Activated naive CD4-positive, alpha-beta T cell treated with anti-CD3 and anti-CD28 coated beads, Interleukin-2, amount 50 U/mL, for 72 hours (primary cell): ENCODE results near the gene RIN2. TPM values are rescaled to one million over a fixed set of nuclear protein-coding genes. Genes with fewer than 3 reads are reported as not detected.

Experiments used
- ATAC-seq, 2 donors: fragments of 150-1000 bp; cut with Tn5 transposase; 2 replicates each; pipeline ENCODE4 v1.10.0; 2021; ENCODE audit warnings: mild to moderate bottlenecking in 2 of 2, moderate library complexity in 2 of 2
- DNase-seq, 2 donors: peaks; one replicate each; pipeline ENCODE4 v3.0.0; 2021 to 2022; ENCODE audit warnings: low spot score in 2 of 2
- H3K27ac Mint-ChIP-seq, 2 donors: one replicate each; pipeline ENCODE4 v1.8.0; 2022; ENCODE audit warnings: mild to moderate bottlenecking in 2 of 2, mixed read lengths in 2 of 2
- H3K36me3 Mint-ChIP-seq, 2 donors: one replicate each; pipeline ENCODE4 v1.8.0; 2022; ENCODE audit warnings: mixed read lengths in 2 of 2
- H3K9me3 Mint-ChIP-seq, 2 donors: one replicate each; pipeline ENCODE4 v1.8.0; 2022; ENCODE audit warnings: mixed read lengths in 2 of 2
- total RNA-seq, 2 donors: library from RNA; stranded (reverse); gene quantifications; one replicate each; pipeline ENCODE4 v1.2.3, GENCODE V29; 2022

RIN2 gene
- total RNA-seq, 2 donors from 2014 or later: not detected

DNA sequence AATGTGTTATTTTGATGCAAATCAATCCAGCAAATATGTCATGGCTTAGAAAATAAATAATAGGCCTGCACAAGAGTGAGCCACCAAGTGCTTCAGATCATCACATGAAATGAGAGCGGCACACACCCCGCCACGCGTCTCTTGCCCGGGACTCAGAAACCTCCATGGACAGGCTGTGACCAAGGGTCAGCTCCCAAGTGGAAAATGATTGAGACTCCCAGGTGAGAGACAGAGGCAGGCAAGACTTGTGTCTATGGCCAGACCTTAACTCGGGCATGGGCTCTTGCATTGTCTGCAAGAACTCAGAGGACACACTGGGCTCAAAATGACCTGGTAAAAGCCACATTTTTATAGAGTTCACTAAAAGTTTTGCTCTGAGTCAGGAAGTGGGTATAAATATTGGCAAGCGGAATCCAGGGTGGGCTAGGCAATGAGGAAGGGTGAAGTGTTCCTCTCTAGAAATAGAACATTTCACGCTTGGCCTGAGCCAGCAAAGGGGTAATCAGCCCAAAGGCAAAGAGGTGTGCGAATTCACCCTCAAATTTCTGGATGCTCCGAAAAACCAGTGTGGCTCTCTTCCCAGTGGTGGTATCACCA, 30.7 kb upstream of the RIN2 start:
- DNase-seq (no peak), ATAC-seq (no peak)
- Mint-ChIP-seq H3K36me3 (no peaks in the 10 kb centered on the region), H3K27ac (no peak overlapping the region), H3K9me3 (no peaks in the 10 kb centered on the region)

DNA sequence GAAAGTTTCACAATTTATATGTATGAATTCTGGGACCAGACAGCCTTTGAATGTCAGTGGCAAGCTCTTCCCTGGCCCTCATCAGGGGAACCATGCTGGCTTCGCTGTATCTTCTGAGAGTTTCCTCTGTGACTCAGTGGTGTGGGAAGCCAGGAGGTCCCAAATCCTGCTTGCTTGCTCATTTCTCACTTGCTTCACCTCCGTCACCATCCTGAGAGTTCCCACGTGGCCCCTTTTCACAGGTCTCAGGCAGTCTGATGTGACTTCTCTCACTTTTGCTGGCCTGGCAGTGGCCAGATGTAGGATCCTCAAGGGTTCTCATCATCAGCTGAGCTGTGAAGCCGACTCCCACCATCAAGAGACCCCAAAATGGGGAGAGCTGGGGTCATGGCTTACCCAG, 28.4 kb upstream of the RIN2 start:
- Mint-ChIP-seq H3K36me3 (no peaks in the 10 kb centered on the region), H3K9me3 (no peaks in the 10 kb centered on the region), H3K27ac (no peak overlapping the region)
- no peak for DNase-seq
- peak in 1 of 2 donors; percentile 52 for ATAC-seq

DNA sequence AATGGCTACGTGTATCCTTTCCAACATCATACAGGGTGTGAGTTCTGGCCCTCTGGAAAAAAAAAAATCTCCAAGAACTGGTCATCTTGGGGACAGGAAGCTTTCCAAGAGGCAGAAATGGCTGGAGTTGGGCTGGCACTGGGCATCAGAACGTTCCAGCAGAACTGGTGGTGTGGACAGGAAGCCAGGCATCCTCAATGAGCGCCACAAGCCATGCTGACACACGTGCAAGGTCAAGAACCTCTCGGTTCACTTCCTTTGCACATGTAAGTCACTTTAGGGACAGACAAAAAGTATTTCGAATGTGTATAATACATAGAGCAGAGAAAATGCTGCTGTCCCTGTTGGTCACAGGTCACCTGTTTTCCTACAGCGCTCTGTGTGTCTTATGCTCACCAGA, 27.4 kb upstream of the RIN2 start:
- no peak for ATAC-seq
- H3K27ac Mint-ChIP-seq: no peak overlapping the region

GRCh38 chr20:19734811-19735210, 23.2 kb upstream of the RIN2 start:
- no peak for DNase-seq
- Mint-ChIP-seq H3K36me3 (no peaks in the 10 kb centered on the region), H3K9me3 (no peaks in the 10 kb centered on the region), H3K27ac (peak overlapping the region in 1 of 2 donors; percentile 21)
- no peak for ATAC-seq

More for the DNA sequence above, 27.4 kb upstream of the RIN2 start:
- H3K9me3 Mint-ChIP-seq: no peaks in the 10 kb centered on the region
- no peaks in the 10 kb centered on the region for H3K36me3 Mint-ChIP-seq
- no peak for DNase-seq

- ATAC-seq (peak; percentile 52 to 71), DNase-seq (no peak)
- peak overlapping the region in 1 of 2 donors; percentile 21 for H3K27ac Mint-ChIP-seq
- no peaks in the 10 kb centered on the region for H3K9me3 Mint-ChIP-seq
- H3K36me3 Mint-ChIP-seq: no peaks in the 10 kb centered on the region
Measured at GRCh38 chr20:19735446-19735845, 22.6 kb upstream of the RIN2 start.

GRCh38 chr20:19737025-19737424, 21.0 kb upstream of the RIN2 start:
- DNase-seq: peak in 1 of 2 donors; percentile 17
- Mint-ChIP-seq H3K27ac (no peak overlapping the region), H3K36me3 (no peaks in the 10 kb centered on the region), H3K9me3 (no peaks in the 10 kb centered on the region)
- ATAC-seq: peak; percentile 80 to 98

GRCh38 chr20:19738951-19739350, 19.1 kb upstream of the RIN2 start:
- Mint-ChIP-seq H3K9me3 (peaks cover 0 to 6% of the 10 kb centered on the region in 2 donors), H3K27ac (no peak overlapping the region), H3K36me3 (no peaks in the 10 kb centered on the region)
- ATAC-seq (no peak), DNase-seq (no peak)

- Mint-ChIP-seq H3K36me3 (no peaks in the 10 kb centered on the region), H3K27ac (no peak overlapping the region), H3K9me3 (peaks cover 0 to 7% of the 10 kb centered on the region in 2 donors)
- ATAC-seq (no peak), DNase-seq (no peak)
Measured at GRCh38 chr20:19739351-19739750, 18.7 kb upstream of the RIN2 start.

GRCh38 chr20:19740512-19740911, 17.5 kb upstream of the RIN2 start:
- ATAC-seq (no peak), DNase-seq (no peak)
- Mint-ChIP-seq H3K9me3 (peaks cover 0 to 11% of the 10 kb centered on the region in 2 donors), H3K27ac (no peak overlapping the region), H3K36me3 (no peaks in the 10 kb centered on the region)

GRCh38 chr20:19741924-19742323, 16.1 kb upstream of the RIN2 start:
- Mint-ChIP-seq H3K27ac (no peak overlapping the region), H3K36me3 (no peaks in the 10 kb centered on the region), H3K9me3 (peaks cover 4 to 11% of the 10 kb centered on the region in 2 donors)
- ATAC-seq (no peak), DNase-seq (no peak)

GRCh38 chr20:19742974-19743639, 15.0 kb upstream of the RIN2 start:
- H3K36me3 Mint-ChIP-seq: no peaks in the 10 kb centered on the region
- DNase-seq (no peak), ATAC-seq (no peak)
- H3K9me3 Mint-ChIP-seq: peaks cover 4 to 11% of the 10 kb centered on the region in 2 donors
- no peak overlapping the region for H3K27ac Mint-ChIP-seq

- Mint-ChIP-seq H3K9me3 (peaks cover 7 to 13% of the 10 kb centered on the region in 2 donors), H3K36me3 (no peaks in the 10 kb centered on the region), H3K27ac (no peak overlapping the region)
- ATAC-seq: no peak
- no peak for DNase-seq
Measured at GRCh38 chr20:19743640-19743995, 14.4 kb upstream of the RIN2 start.

DNA sequence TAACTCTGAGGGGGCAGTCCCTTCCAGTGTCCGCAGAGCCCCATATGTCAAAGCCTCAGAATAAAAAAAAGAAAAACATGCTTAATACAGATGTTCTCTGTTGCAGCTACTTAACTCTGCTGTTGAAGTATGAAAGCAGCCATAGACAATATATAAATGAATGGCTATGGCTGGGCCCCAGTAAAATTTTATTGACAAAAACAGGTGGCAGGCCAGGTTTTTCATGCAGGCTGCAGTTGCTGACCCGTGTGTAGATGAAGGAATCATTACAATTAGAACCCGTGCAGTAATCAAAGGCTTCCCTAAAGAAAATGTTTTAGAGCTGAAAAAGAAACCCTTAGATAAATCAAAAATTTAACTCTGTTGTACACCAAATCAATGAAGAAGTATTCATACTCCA, 13.0 kb upstream of the RIN2 start:
- no peaks in the 10 kb centered on the region for H3K36me3 Mint-ChIP-seq
- ATAC-seq (no peak), DNase-seq (no peak)
- peaks cover 9 to 15% of the 10 kb centered on the region in 2 donors for H3K9me3 Mint-ChIP-seq
- H3K27ac Mint-ChIP-seq: no peak overlapping the region

GRCh38 chr20:19745584-19745983, 12.5 kb upstream of the RIN2 start:
- ATAC-seq (no peak), DNase-seq (no peak)
- peaks cover 9 to 15% of the 10 kb centered on the region in 2 donors for H3K9me3 Mint-ChIP-seq
- no peak overlapping the region for H3K27ac Mint-ChIP-seq
- no peaks in the 10 kb centered on the region for H3K36me3 Mint-ChIP-seq

DNA sequence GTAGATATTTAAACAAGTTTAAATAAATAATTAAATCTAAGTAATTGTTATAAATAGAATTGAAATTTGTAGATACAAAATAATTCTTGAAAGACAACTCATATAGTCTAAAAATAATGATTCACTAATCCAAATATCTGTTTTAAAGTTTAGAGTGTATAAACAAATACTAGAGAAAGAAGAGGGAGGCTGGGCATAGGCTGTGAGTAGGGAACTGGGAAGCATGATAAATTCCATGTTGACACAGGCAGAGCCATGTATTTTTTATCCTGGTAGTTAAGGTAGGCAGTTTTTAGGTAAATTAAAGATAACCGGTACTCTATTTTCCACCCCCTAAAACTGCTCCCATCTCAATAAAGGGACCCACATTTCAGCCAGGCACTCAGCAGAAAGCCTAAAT, 11.7 kb upstream of the RIN2 start:
- no peaks in the 10 kb centered on the region for H3K36me3 Mint-ChIP-seq
- H3K9me3 Mint-ChIP-seq: peaks cover 9 to 15% of the 10 kb centered on the region in 2 donors
- H3K27ac Mint-ChIP-seq: no peak overlapping the region
- no peak for ATAC-seq
- DNase-seq: no peak

DNA sequence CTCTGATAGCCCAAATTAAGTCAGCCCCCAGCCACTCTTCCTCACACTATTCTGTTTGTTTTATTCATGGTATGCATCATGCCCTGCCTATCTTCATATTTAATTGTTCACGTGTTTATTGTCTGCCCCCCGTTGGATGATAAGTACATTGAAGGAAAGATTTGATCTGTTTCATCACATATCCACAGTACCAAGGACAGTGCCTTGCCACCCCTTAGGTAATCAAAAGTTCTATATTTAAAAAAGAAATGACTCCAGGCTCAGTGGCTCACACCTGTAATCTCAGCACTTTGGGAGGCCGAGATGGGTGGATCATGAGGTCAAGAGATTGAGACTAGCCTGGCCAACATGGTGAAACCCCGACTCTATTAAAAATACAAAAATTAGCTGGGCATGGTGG, 10.2 kb upstream of the RIN2 start:
- ATAC-seq (no peak), DNase-seq (no peak)
- H3K27ac Mint-ChIP-seq: no peak overlapping the region
- H3K9me3 Mint-ChIP-seq: peaks cover 9 to 15% of the 10 kb centered on the region in 2 donors
- no peaks in the 10 kb centered on the region for H3K36me3 Mint-ChIP-seq

DNA sequence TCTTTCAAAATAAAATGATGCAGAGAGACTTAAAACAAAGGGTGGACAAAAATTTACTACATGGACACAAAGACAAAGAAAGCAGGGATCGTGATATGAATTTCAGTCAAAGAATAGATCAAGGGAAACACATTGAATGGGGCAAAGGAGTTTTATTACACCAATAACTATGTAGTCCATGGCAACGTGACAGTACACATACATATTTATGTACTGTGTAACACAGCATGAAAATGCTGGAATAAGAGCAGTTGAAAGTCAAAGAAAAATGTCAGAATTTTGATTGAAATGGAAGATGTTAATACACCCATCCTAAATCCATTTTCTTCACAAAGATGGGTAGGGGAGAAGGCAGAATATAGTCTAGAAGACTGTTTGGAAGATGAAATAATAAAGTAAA, 9.4 kb upstream of the RIN2 start:
- ATAC-seq (no peak), DNase-seq (no peak)
- Mint-ChIP-seq H3K9me3 (peaks cover 9 to 11% of the 10 kb centered on the region in 2 donors), H3K27ac (no peak overlapping the region), H3K36me3 (no peaks in the 10 kb centered on the region)

DNA sequence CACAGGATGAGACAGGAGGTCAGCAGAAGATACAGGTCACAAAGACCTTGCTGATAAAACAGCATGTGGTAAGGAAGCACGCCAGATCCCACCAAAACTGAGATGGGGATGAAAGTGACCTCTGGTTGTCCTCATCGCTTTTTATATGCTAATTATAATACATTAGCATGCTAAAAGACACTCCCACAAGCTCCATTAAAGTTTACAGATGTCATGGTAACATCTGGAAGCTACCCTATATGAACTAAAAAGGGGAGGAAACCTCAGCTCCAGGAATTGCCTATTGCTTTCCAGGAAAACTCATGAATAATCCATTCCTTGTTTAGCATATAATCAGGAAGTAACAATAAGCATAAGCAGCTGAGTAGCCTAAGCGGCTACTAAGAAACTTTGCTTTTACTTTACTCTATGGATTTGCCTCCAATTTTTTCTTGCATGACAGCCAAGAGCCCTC, 8.4 kb upstream of the RIN2 start:
- no peak for ATAC-seq
- peaks cover 6 to 9% of the 10 kb centered on the region in 2 donors for H3K9me3 Mint-ChIP-seq
- no peak overlapping the region for H3K27ac Mint-ChIP-seq
- no peak for DNase-seq
- H3K36me3 Mint-ChIP-seq: no peaks in the 10 kb centered on the region
